H9 (cell line): ENCODE results near the gene MYBBP1A. TPM values are rescaled to one million over a fixed set of nuclear protein-coding genes. Genes with fewer than 3 reads are reported as not detected.

Source experiments
- DNase-seq: peaks from one replicate; pipeline ENCODE4 v3.0.0-alpha.2; 2017
- H2AFZ ChIP-seq: one replicate; pipeline ENCODE4 v1.6.1; 2013; ENCODE audit warnings: mild to moderate bottlenecking, low read length, control low read depth, moderate library complexity
- H2AK5ac ChIP-seq: 2 replicates; pipeline ENCODE4 v1.6.1; 2013; ENCODE audit warnings: low read length, control low read depth, mixed read lengths; ENCODE audit not compliant: insufficient read length
- H2BK120ac ChIP-seq: one replicate; pipeline ENCODE4 v1.6.1; 2013; ENCODE audit warnings: low read depth, mild to moderate bottlenecking, low read length, control low read depth, inconsistent platforms; ENCODE audit not compliant: poor library complexity, severe bottlenecking
- H2BK12ac ChIP-seq: 2 replicates; pipeline ENCODE4 v1.6.1; 2013; ENCODE audit warnings: low read length, control low read depth, mixed read lengths, low read depth; ENCODE audit not compliant: insufficient read length
- H2BK15ac ChIP-seq: 2 replicates; pipeline ENCODE4 v1.6.1; 2013; ENCODE audit warnings: low read depth, low read length, control low read depth
- H2BK20ac ChIP-seq: one replicate; pipeline ENCODE4 v1.6.1; 2013; ENCODE audit warnings: low read depth, mild to moderate bottlenecking, low read length, control low read depth, inconsistent platforms; ENCODE audit not compliant: poor library complexity, severe bottlenecking
- H2BK5ac ChIP-seq: 2 replicates; pipeline ENCODE4 v1.6.1; 2013; ENCODE audit warnings: low read length, control low read depth, mixed read lengths; ENCODE audit not compliant: insufficient read length
- H3K14ac ChIP-seq: 2 replicates; pipeline ENCODE4 v1.6.1; 2013; ENCODE audit warnings: low read length, control low read depth; ENCODE audit not compliant: insufficient read depth
- H3K18ac ChIP-seq: 2 replicates; pipeline ENCODE4 v1.6.1; 2013; ENCODE audit warnings: low read depth, mild to moderate bottlenecking, mixed read lengths, low read length, control low read depth; ENCODE audit not compliant: insufficient read length
- H3K23ac ChIP-seq: 2 replicates; pipeline ENCODE4 v1.6.1; 2013; ENCODE audit warnings: low read length, control low read depth, mixed read lengths, low read depth; ENCODE audit not compliant: insufficient read length
- H3K23me2 ChIP-seq: 2 replicates; pipeline ENCODE4 v1.6.1; 2013; ENCODE audit warnings: low read depth, mild to moderate bottlenecking, mixed read lengths, low read length, control low read depth; ENCODE audit not compliant: insufficient read length, poor library complexity, severe bottlenecking
- H3K27ac ChIP-seq: 2 replicates; pipeline ENCODE4 v1.5.1; 2013; ENCODE audit warnings: low read length, control low read depth, mixed read lengths, low read depth; ENCODE audit not compliant: insufficient read length
- H3K27me3 ChIP-seq: 2 replicates; pipeline ENCODE4 v1.6.1; 2013; ENCODE audit warnings: low read length, control low read depth, inconsistent platforms; ENCODE audit not compliant: insufficient read depth
- H3K4ac ChIP-seq: 2 replicates; pipeline ENCODE4 v1.6.1; 2013; ENCODE audit warnings: low read depth, mild to moderate bottlenecking, control low read depth, inconsistent platforms, low read length, moderate library complexity
- H3K4me1 ChIP-seq: 2 replicates; pipeline ENCODE4 v1.6.1; 2013; ENCODE audit warnings: low read length, control low read depth, inconsistent platforms; ENCODE audit not compliant: insufficient read depth
- H3K4me2 ChIP-seq: 2 replicates; pipeline ENCODE4 v1.6.1; 2013; ENCODE audit warnings: low read length, control low read depth, mixed read lengths; ENCODE audit not compliant: insufficient read length, insufficient read depth
- H3K56ac ChIP-seq: 2 replicates; pipeline ENCODE4 v1.6.1; 2013; ENCODE audit warnings: low read depth, mild to moderate bottlenecking, mixed read lengths, low read length, control low read depth; ENCODE audit not compliant: insufficient read length
- H3K79me1 ChIP-seq: 2 replicates; pipeline ENCODE4 v1.6.1; 2013; ENCODE audit warnings: low read depth, mild to moderate bottlenecking, moderate library complexity, low read length, control low read depth, inconsistent platforms; ENCODE audit not compliant: insufficient read depth, poor library complexity, severe bottlenecking
- H3K79me2 ChIP-seq: 2 replicates; pipeline ENCODE4 v1.6.1; 2013; ENCODE audit warnings: low read length, control low read depth, inconsistent platforms; ENCODE audit not compliant: insufficient read depth
- H3K9ac ChIP-seq: 2 replicates; pipeline ENCODE4 v1.6.1; 2013; ENCODE audit warnings: low read length, control low read depth, mixed read lengths; ENCODE audit not compliant: insufficient read length; ENCODE audit errors: extremely low read depth
- H3K9me3 ChIP-seq: one replicate; pipeline ENCODE4 v1.6.1; 2013; ENCODE audit warnings: low read depth, low read length, inconsistent platforms; ENCODE audit not compliant: control insufficient read depth
- H3T11ph ChIP-seq: one replicate; pipeline ENCODE4 v1.6.1; 2013; ENCODE audit warnings: mild to moderate bottlenecking, low read length, control low read depth, inconsistent platforms
- H4K20me1 ChIP-seq: one replicate; pipeline ENCODE4 v1.6.1; 2013; ENCODE audit not compliant: control insufficient read depth, insufficient read length, insufficient read depth
- H4K5ac ChIP-seq: 2 replicates; pipeline ENCODE4 v1.6.1; 2013; ENCODE audit warnings: low read depth, mild to moderate bottlenecking, mixed read lengths, low read length, control low read depth; ENCODE audit not compliant: insufficient read length
- H4K8ac ChIP-seq: replicated peaks from 2 replicates; pipeline ENCODE4 v1.6.1; 2013; ENCODE audit warnings: low read length, control low read depth, mixed read lengths, low read depth; ENCODE audit not compliant: insufficient read length
- H4K91ac ChIP-seq: 2 replicates; pipeline ENCODE4 v1.6.1; 2013; ENCODE audit warnings: low read depth, mild to moderate bottlenecking, moderate library complexity, mixed read lengths, low read length, control low read depth; ENCODE audit not compliant: insufficient read length
- H3K27ac Mint-ChIP-seq, 3 experiments: 2 replicates in 2 of 3; 3 replicates in 1 of 3; pipeline ENCODE4 v1.8.0; 2020 to 2021; ENCODE audit warnings: mixed read lengths in 3 of 3, mild to moderate bottlenecking in 1 of 3, moderate library complexity in 1 of 3
- H3K27me3 Mint-ChIP-seq: 2 replicates; pipeline ENCODE4 v1.8.0; 2021; ENCODE audit warnings: low read depth, mild to moderate bottlenecking, moderate library complexity, mixed read lengths
- H3K36me3 Mint-ChIP-seq, 3 experiments: 2 replicates in 2 of 3; 3 replicates in 1 of 3; pipeline ENCODE4 v1.8.0; 2020 to 2021; ENCODE audit warnings: low read depth in 3 of 3, mixed read lengths in 3 of 3; ENCODE audit not compliant: insufficient read depth in 1 of 3
- H3K4me1 Mint-ChIP-seq, 2 experiments: 2 replicates each; pipeline ENCODE4 v1.8.0; 2020; ENCODE audit warnings: mixed read lengths in 2 of 2
- H3K4me3 Mint-ChIP-seq, 2 experiments: 2 replicates in 1 of 2; 3 replicates in 1 of 2; pipeline ENCODE4 v1.8.0; 2020 to 2021; ENCODE audit warnings: mild to moderate bottlenecking in 2 of 2, mixed read lengths in 2 of 2, moderate library complexity in 1 of 2
- H3K9me3 Mint-ChIP-seq, 2 experiments: 2 replicates in 1 of 2; 3 replicates in 1 of 2; pipeline ENCODE4 v1.8.0; 2020; ENCODE audit warnings: mild to moderate bottlenecking in 2 of 2, mixed read lengths in 2 of 2, moderate library complexity in 1 of 2
- CTCF ChIP-seq: fragments of 200-600 bp; sonication (generic); conservative IDR thresholded peaks from 3 replicates; pipeline ENCODE4 v1.8.0; 2021; ENCODE audit warnings: antibody characterized with exemption, mild to moderate bottlenecking
- WGBS: extraction: QIAGEN DNeasy Blood & Tissue Kit; methylation state at CpG from one replicate; pipeline ENCODE4 v1.1.7; 2013; ENCODE audit warnings: missing lambda C conversion rate, low lambda C conversion rate, mixed read lengths; ENCODE audit not compliant: insufficient read length; ENCODE audit errors: extremely low coverage; 5-methylcytosine and 5-hydroxymethylcytosine counted together
- total RNA-seq: library from RNA; stranded (reverse); gene quantifications from 2 replicates; pipeline ENCODE4 v1.2.1, GENCODE V29; 2021

Gene MYBBP1A
- total RNA-seq, 1 experiment from 2014 or later = 181 TPM

GRCh38 chr17:4504188-4504587 lies 51.0 kb downstream of the MYBBP1A start:
- no peaks in the 10 kb centered on the region for H4K20me1 ChIP-seq
- H3K9ac ChIP-seq = no peak overlapping the region
- WGBS = no CpG with 5 or more reads among the region's 5 CpGs
- H2BK120ac ChIP-seq = no peak overlapping the region
- H3K79me1 ChIP-seq = no peaks in the 10 kb centered on the region
- H3K79me2 ChIP-seq = no peaks in the 10 kb centered on the region
- H3K27me3 ChIP-seq = peaks cover 15% of the 10 kb centered on the region
- H3K9me3 Mint-ChIP-seq = no peaks in the 10 kb centered on the region; a peak in 1 of 5 replicates
- no peak overlapping the region for H3K56ac ChIP-seq
- H3K27me3 Mint-ChIP-seq = peaks cover 52% of the 10 kb centered on the region
- no peak for DNase-seq
- H2BK12ac ChIP-seq = no peak overlapping the region
- no peak overlapping the region for H4K91ac ChIP-seq
- H3K23ac ChIP-seq = no peak overlapping the region
- H2BK15ac ChIP-seq = no peak overlapping the region
- no peak overlapping the region for H3K4ac ChIP-seq
- H3K27ac ChIP-seq = no peak overlapping the region
- no peak overlapping the region for H4K5ac ChIP-seq
- H3K4me1 Mint-ChIP-seq = peaks cover 21 to 29% of the 10 kb centered on the region in 2 experiments
- H2AK5ac ChIP-seq = no peak overlapping the region
- no peak overlapping the region for H3T11ph ChIP-seq
- no peak overlapping the region for H2BK20ac ChIP-seq
- H3K23me2 ChIP-seq = peaks cover 10% of the 10 kb centered on the region
- H3K27ac Mint-ChIP-seq = no peak overlapping the region
- no peak overlapping the region for H2AFZ ChIP-seq
- H3K36me3 Mint-ChIP-seq = no peaks in the 10 kb centered on the region
- H2BK5ac ChIP-seq = no peak overlapping the region
- H3K4me2 ChIP-seq = no peak overlapping the region
- H3K18ac ChIP-seq = no peak overlapping the region
- no peak for TF ChIP-seq CTCF
- no peak overlapping the region for H3K14ac ChIP-seq
- H3K9me3 ChIP-seq = no peaks in the 10 kb centered on the region
- no peak overlapping the region for H3K4me3 Mint-ChIP-seq
- no peak overlapping the region for H4K8ac ChIP-seq
- H3K4me1 ChIP-seq = no peaks in the 10 kb centered on the region
